CD4-positive, alpha-beta T cell (primary cell): ENCODE results near the gene HIVEP3. TPM values are rescaled to one million over a fixed set of nuclear protein-coding genes. Genes with fewer than 3 reads are reported as not detected.

Experiments used
- ATAC-seq: fragments of 200-7000 bp; cut with Tn5 transposase; one replicate; pipeline ENCODE4 v1.10.0; 2022; ENCODE audit warnings: mild to moderate bottlenecking; ENCODE audit not compliant: poor library complexity
- CTCF ChIA-PET: fragments of 350-600 bp; sonication (Branson Sonifier 250); formaldehyde crosslinking; loops from one replicate; lab custom pipeline; 2021; ENCODE audit warnings: antibody characterized with exemption, inconsistent platforms; lab: Charles Lee
- POLR2A ChIA-PET: fragments of 350-600 bp; sonication (Branson Sonifier 250); formaldehyde crosslinking; loops from one replicate; lab custom pipeline; 2021; ENCODE audit warnings: antibody characterized with exemption, inconsistent platforms; lab: Charles Lee
- DNase-seq, 14 experiments: peaks; one replicate each; pipeline ENCODE4 v3.0.0-alpha.2; 2013 to 2020; ENCODE audit warnings: mixed read lengths in 2 of 14
- H3K27ac ChIP-seq, 2 donors: one replicate each; pipeline versions ENCODE4 v1.5.1 to v1.7.0; 2013; ENCODE audit warnings: low read length in 2 of 2, low read depth in 1 of 2, mild to moderate bottlenecking in 1 of 2
- H3K27me3 ChIP-seq, 2 experiments: 1 replicate in 1 of 2; 2 replicates in 1 of 2; pipeline versions ENCODE4 v1.6.1 to v1.7.0; 2013; ENCODE audit warnings: low read length in 2 of 2, control low read depth in 1 of 2, mild to moderate bottlenecking in 1 of 2, moderate library complexity in 1 of 2; ENCODE audit not compliant: insufficient read depth in 2 of 2, control insufficient read depth in 1 of 2
- H3K36me3 ChIP-seq: one replicate; pipeline ENCODE4 v1.6.1; 2013; ENCODE audit warnings: low read length, control low read depth; ENCODE audit not compliant: insufficient read depth
- H3K4me1 ChIP-seq: one replicate; pipeline ENCODE4 v1.6.1; 2013; ENCODE audit warnings: low read length, control low read depth; ENCODE audit not compliant: insufficient read depth
- H3K4me3 ChIP-seq: one replicate; pipeline ENCODE4 v1.5.1; 2013; ENCODE audit warnings: mild to moderate bottlenecking, low read length, moderate library complexity
- H3K9me3 ChIP-seq, 2 experiments: 1 replicate in 1 of 2; 2 replicates in 1 of 2; pipeline versions ENCODE4 v1.6.1 to v1.7.0; 2013; ENCODE audit warnings: low read length in 2 of 2, mild to moderate bottlenecking in 2 of 2, control low read depth in 1 of 2, moderate library complexity in 1 of 2; ENCODE audit not compliant: control insufficient read depth in 1 of 2, insufficient read depth in 1 of 2
- H3K27ac Mint-ChIP-seq: one replicate; pipeline ENCODE4 v1.8.0; 2020; ENCODE audit warnings: mixed read lengths
- H3K27me3 Mint-ChIP-seq: one replicate; pipeline ENCODE4 v1.8.0; 2021; ENCODE audit warnings: mixed read lengths
- H3K36me3 Mint-ChIP-seq: one replicate; pipeline ENCODE4 v1.8.0; 2021; ENCODE audit warnings: low read depth, mixed read lengths
- H3K4me1 Mint-ChIP-seq: one replicate; pipeline ENCODE4 v1.8.0; 2021; ENCODE audit warnings: low read depth, mixed read lengths
- H3K4me3 Mint-ChIP-seq: one replicate; pipeline ENCODE4 v1.8.0; 2020; ENCODE audit warnings: mild to moderate bottlenecking, mixed read lengths
- H3K9me3 Mint-ChIP-seq: one replicate; pipeline ENCODE4 v1.8.0; 2020; ENCODE audit warnings: mixed read lengths
- intact Hi-C, 2 experiments: fragments of 100-400 bp; cut with DNase I in 1 of 2; cut with micrococcal nuclease in 1 of 2; formaldehyde crosslinking; loops; one replicate each; pipeline versions ENCODE4 v1.15.1 to v1.9.0; 2023 to 2025; cut with DNase I, micrococcal nuclease
- total RNA-seq, 174 experiments: library from RNA in 2 of 174; stranded (reverse) in 2 of 174; gene quantifications; one replicate each; pipeline ENCODE4 v1.2.3 and lab custom pipeline; 2021 to 2026
- TF ChIP-seq, protein P1 (sequence below): fragments of 200-600 bp; IDR thresholded peaks from one replicate; pipeline ENCODE4 v1.8.0; 2022; ENCODE audit warnings: antibody characterized with exemption, mild to moderate bottlenecking

HIVEP3 gene
- total RNA-seq, 2 experiments from 2014 or later = 5.1 to 5.4 TPM

DNA sequence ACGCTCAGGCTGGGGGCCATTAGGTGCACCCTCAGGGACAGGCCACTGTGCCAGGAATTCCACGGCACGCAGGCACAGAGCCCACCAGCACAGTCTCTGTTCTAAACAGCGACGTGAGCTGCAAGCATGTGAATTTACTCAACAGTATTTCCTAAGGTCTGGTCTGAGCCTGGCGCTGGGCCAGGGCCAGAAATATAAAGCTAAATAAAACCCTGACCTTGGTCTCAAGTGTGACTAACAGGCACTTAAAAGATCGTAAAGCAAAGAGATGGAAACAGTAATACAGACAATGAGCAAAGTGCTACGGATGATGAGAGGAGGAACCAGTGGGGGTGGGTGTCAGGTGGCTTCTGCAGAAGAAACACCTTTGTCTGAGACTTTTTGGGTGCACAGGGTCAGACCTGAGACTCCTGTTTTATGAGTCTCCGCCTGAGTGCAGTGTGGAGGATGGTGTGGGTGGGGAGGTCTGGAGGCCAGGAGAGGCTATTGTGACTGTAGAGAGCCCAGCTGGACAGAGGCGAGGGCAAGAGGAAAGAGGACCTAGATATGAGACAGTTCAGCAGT is 380.9 kb downstream of the HIVEP3 start:
- POLR2A ChIA-PET = no interaction called here
- TF ChIP-seq, protein P1, sequence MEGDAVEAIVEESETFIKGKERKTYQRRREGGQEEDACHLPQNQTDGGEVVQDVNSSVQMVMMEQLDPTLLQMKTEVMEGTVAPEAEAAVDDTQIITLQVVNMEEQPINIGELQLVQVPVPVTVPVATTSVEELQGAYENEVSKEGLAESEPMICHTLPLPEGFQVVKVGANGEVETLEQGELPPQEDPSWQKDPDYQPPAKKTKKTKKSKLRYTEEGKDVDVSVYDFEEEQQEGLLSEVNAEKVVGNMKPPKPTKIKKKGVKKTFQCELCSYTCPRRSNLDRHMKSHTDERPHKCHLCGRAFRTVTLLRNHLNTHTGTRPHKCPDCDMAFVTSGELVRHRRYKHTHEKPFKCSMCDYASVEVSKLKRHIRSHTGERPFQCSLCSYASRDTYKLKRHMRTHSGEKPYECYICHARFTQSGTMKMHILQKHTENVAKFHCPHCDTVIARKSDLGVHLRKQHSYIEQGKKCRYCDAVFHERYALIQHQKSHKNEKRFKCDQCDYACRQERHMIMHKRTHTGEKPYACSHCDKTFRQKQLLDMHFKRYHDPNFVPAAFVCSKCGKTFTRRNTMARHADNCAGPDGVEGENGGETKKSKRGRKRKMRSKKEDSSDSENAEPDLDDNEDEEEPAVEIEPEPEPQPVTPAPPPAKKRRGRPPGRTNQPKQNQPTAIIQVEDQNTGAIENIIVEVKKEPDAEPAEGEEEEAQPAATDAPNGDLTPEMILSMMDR = no peak
- CTCF ChIA-PET = no interaction called here
- no peak overlapping the region for H3K27ac ChIP-seq
- DNase-seq (peak in 1 of 14 experiments; percentile 20), ATAC-seq (no peak)
- Mint-ChIP-seq H3K27me3 (no peaks in the 10 kb centered on the region), H3K9me3 (no peaks in the 10 kb centered on the region), H3K36me3 (no peaks in the 10 kb centered on the region), H3K27ac (no peak overlapping the region), H3K4me3 (no peak overlapping the region), H3K4me1 (peaks cover 14% of the 10 kb centered on the region)
- H3K4me3 ChIP-seq = no peak overlapping the region
- H3K9me3 ChIP-seq = no peaks in the 10 kb centered on the region
- H3K4me1 ChIP-seq = peaks cover 9% of the 10 kb centered on the region
- intact Hi-C loops = no loop called here
- peaks cover 4% of the 10 kb centered on the region for H3K36me3 ChIP-seq
- H3K27me3 ChIP-seq = no peaks in the 10 kb centered on the region

DNA sequence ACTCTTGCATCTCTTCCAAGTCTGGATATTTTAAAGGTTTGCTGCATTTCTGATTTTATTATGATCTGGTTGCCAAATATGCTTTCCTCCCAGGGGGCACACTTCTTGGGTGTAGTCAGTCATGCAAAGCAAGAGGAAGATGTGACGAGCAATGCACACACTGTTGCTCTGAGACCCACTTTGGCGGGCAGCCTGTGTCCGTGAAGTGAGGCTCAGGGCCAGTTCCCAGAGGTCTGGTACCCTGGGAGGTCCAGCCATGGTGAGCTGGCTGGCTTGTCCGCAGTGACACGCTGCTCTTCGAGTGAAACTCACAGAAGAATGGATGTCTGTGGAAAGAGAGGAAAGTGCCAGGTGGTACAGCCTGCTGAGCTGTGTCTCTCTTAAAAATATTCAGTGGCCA is 381.5 kb downstream of the HIVEP3 start:
- no peaks in the 10 kb centered on the region for H3K27me3 ChIP-seq
- ChIA-PET CTCF (no interaction called here), POLR2A (no interaction called here)
- TF ChIP-seq, protein P1 = no peak
- peaks cover 9% of the 10 kb centered on the region for H3K4me1 ChIP-seq
- Mint-ChIP-seq H3K36me3 (no peaks in the 10 kb centered on the region), H3K27me3 (no peaks in the 10 kb centered on the region), H3K9me3 (no peaks in the 10 kb centered on the region), H3K4me3 (no peak overlapping the region), H3K4me1 (peaks cover 14% of the 10 kb centered on the region), H3K27ac (no peak overlapping the region)
- peak in 1 of 14 experiments; percentile 4 for DNase-seq
- H3K36me3 ChIP-seq = peaks cover 4% of the 10 kb centered on the region
- no peak for ATAC-seq
- H3K4me3 ChIP-seq = no peak overlapping the region
- H3K9me3 ChIP-seq = no peaks in the 10 kb centered on the region
- intact Hi-C loops = no loop called here
- no peak overlapping the region for H3K27ac ChIP-seq

DNA sequence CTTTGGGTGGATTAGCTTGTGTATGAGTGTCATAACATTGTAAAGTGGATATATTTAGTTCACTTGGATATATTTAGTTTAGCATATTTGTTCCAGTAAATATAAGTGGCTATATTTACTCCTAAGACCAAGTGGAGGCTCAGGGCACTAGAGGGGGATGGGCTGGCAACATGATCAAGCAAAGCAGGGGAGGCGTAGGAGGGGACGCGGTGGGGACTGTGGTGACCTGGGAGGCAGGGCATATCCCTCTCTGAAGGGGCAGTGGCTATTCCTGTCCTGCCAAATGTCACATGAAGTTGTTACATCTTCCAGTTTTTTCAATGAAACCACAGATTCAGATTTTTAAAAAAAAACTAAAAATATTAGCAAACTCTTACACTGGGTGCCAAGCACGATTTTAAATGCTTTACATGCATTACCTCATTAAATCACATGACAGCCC is 382.3 kb downstream of the HIVEP3 start:
- no peak overlapping the region for H3K27ac ChIP-seq
- no peak overlapping the region for H3K4me3 ChIP-seq
- H3K4me1 ChIP-seq = peaks cover 6% of the 10 kb centered on the region
- TF ChIP-seq, protein P1 = no peak
- no peaks in the 10 kb centered on the region for H3K27me3 ChIP-seq
- intact Hi-C loops = no loop called here
- H3K36me3 ChIP-seq = peaks cover 4% of the 10 kb centered on the region
- ChIA-PET CTCF (no interaction called here), POLR2A (no interaction called here)
- Mint-ChIP-seq H3K9me3 (no peaks in the 10 kb centered on the region), H3K27me3 (no peaks in the 10 kb centered on the region), H3K36me3 (no peaks in the 10 kb centered on the region), H3K27ac (no peak overlapping the region), H3K4me1 (peaks cover 10% of the 10 kb centered on the region), H3K4me3 (no peak overlapping the region)
- DNase-seq (no peak), ATAC-seq (no peak)
- no peaks in the 10 kb centered on the region for H3K9me3 ChIP-seq
